GM12891 (cell line): ENCODE data around the gene FAT1.

Experiments used
- PAX5 ChIP-seq: IDR thresholded peaks from 2 replicates; pipeline ENCODE4 v1.6.1; 2011; ENCODE audit warnings: low read length, moderate library complexity, mild to moderate bottlenecking; ENCODE audit not compliant: insufficient read depth, severe bottlenecking
- POLR2A ChIP-seq: IDR thresholded peaks from 2 replicates; pipeline ENCODE4 v1.6.1; 2011; ENCODE audit warnings: low read depth, low read length, control low read depth
- POLR2AphosphoS5 ChIP-seq: IDR thresholded peaks from 2 replicates; pipeline ENCODE4 v1.6.1; 2011; ENCODE audit warnings: low read depth, low read length, control low read depth
- POU2F2 ChIP-seq: IDR thresholded peaks from 2 replicates; pipeline ENCODE4 v1.6.1; 2011; ENCODE audit warnings: low read depth, mild to moderate bottlenecking, control low read depth, low read length, moderate library complexity
- TAF1 ChIP-seq: IDR thresholded peaks from 2 replicates; pipeline ENCODE4 v1.6.1; 2011; ENCODE audit warnings: low read depth, low read length, control low read depth

DNA sequence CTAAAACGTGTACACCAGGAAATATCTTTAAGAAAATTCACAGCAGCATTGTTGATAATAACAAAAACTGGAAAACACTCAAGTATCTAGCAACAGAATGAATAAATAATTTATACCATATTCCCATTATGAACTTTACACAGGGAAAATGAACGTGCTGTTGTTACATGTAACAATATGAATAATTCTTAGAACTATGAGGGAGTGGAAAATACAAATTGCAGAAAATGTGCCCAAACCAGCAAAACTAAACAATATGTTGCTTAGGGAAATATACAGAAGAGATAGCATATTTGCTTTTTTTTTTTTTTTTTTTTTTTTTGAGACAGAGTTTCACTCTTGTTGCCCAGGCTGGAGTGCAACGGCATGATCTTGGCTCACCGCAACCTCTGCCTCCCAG lies 14.8 kb upstream of the FAT1 start:
- TF ChIP-seq POLR2A (no peak), POLR2AphosphoS5 (no peak), TAF1 (no peak), PAX5 (no peak), POU2F2 (no peak)
